NCI-H526 treated with DMSO at 0.1 percent for 48 hours (cell line): Measurements from ENCODE around the gene TPD52L2.
A peak's percentile ranks its signal among the peaks of the same experiment; 100 is the strongest.

Experiments
- DNase-seq: peaks from one replicate; lab custom pipeline; 2025; lab: John Stamatoyannopoulos, UW

The TPD52L2 gene

DNA sequence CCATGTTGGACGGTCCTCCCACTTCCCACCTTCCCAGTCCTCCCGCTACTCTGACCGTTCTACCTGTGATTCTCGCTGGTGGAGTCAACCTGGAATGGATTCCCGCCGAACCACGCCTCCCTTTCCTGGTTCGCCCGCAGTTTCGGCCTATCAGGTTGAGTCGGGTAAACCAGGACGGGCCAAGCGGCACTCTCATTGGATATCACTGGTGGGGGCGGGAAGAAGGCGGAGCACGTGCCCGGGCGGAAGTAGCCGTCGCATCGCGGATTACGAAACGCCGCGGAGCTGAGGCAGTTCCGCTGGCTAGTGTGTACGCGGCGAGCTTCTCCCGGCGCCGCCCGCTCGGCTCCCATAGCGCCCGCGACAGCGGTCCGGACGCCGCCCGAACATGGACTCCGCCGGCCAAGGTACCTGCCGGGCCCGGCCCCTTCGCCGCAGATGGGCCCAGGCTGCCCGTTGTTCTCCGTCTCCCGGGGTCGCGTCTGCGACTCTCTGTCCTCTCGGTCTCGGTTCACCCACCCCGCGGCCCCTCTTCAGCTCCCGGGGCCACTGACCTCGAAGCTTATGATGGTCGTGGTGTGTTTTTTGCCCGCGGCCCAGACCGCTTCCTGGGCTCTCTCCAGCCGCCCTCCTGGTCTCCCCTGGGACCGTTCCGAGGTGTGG, at the start of gene TPD52L2:
Gene TPD52L2 (plus strand): TSS at position 293 of the 663 bp plus-strand sequence. CDS start 96 bp downstream, at position 389.
- peak; percentile 99 for DNase-seq

DNA sequence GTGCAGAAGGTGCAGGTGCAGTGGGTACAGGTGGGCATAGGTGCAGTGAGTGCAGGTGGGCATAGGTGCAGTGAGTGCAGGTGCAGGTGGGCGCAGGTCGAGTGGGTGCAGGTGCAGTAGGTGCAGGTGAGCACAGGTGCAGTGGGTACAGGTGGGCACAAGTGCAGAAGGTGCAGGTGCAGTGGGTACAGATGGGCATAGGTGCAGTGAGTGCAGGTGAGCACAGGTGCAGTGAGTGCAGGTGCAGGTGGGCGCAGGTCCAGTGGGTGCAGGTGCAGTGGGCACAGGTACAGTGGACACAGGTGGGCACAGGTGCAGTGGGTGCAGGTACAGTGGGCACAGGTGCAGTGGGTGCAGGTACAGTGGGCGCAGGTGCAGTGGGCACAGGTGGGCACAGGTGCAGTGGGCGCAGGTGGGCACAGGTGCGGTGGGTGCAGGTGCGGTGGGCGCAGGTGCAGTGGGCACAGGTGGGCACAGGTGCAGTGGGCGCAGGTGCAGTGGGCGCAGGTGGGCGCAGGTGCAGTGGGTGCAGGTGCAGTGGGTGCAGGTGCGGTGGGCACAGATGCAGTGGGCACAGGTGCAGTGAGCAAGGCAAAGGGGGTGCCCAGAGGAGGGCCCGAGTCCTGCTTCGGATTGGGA, 49.3 kb upstream of the TPD52L2 start:
- no peak for DNase-seq

DNA sequence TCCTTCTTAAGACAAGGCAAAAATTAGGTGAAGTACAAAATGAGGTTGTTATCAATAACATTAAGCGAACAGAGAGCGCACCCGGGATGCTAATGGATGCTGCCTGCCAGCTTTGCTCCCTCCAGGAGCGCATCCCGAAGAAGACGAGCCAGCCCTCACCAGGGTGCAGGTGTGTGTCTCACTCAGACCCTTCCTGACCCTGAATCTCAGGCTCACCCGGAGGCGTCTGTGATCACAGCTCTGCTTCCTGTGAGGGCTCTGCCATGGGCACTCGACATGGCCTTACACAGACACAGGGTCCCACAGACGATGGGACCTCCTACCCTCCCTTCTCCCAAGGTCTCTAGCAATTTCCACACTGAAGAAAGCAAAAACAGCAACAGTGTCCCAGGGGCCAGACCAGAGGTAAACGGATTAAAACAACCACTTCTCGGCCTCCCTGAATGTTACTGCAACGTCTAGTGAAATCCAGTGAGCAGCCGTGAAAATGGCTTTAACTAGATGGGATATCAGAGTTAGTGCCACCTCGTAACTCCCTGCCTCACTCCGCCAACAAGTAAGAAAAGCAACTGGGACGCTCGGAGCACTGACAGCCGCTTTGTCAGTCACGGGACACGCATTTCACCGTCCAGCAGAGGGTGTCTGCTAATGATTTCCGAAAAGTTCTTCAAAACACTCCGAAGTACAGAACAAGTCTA, 45.7 kb upstream of the TPD52L2 start:
- no peak for DNase-seq

DNA sequence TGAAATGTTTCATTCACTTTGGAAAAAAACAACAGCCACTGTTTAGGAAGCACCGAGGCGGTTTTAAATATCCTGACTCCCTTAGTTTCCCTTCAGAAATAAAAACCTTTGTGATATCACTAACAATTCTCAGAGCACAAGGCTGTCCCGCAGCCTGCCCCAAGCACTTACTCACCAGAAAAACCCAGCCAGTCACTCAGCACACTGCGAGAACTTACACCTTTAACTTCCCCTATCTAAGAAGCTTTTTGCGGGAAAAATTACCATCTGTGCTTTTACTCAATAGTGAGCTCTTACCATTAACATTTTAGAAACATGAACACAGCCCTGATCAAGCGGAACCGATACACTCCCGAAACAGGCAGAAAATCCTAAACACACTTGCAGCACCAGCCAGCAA, 43.3 kb upstream of the TPD52L2 start:
- DNase-seq, result no peak

DNA sequence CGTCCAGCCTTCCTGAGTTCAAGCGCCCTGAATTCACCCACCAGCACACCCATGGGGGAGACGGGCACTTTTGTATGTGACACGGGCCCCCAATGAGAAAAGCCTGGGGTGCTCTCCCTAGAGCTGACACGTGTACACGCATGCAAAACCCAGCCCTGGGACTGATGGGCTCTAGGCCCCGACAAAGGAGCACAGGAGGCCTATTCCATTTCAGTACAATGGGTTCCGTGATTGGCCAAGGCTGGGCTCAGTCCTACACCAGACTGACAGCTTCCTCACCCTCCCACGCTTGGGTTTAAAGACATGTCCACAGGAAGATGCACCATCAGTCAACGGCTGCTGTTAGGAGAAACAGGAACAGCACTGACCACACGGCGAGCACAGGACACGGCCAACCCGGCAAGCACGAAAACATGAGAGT, 42.8 kb upstream of the TPD52L2 start:
- DNase-seq, result no peak

DNA sequence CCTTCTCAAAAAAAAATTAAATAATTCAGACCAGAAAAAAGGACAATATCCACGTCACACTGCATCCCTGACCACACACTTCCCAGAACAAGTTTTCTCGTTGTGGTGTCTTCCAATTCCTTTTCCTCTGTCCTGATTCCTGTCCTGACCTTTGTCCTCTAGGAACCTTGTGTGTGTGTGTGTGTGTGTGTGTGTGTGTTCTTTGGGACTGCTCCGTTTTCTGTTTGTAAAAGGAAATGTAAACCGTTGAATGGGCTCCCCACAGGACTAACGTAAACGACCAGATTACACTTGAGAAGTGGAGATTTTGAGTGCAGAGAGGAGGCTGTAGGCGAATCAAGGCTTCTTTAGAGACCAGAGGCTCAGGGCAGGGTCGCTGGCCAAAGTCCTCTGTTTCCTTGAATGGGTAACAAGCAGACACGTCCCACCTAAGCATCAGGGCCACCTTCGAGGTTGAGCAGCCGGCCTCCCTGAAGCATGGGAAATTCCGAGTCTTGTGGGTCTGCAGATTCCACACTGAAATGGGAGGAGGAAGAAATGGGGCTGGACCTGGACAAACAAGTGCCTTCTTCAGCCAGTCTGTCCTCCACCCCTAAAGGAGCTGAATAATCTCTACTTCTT, 41.3 kb upstream of the TPD52L2 start:
- no peak for DNase-seq

DNA sequence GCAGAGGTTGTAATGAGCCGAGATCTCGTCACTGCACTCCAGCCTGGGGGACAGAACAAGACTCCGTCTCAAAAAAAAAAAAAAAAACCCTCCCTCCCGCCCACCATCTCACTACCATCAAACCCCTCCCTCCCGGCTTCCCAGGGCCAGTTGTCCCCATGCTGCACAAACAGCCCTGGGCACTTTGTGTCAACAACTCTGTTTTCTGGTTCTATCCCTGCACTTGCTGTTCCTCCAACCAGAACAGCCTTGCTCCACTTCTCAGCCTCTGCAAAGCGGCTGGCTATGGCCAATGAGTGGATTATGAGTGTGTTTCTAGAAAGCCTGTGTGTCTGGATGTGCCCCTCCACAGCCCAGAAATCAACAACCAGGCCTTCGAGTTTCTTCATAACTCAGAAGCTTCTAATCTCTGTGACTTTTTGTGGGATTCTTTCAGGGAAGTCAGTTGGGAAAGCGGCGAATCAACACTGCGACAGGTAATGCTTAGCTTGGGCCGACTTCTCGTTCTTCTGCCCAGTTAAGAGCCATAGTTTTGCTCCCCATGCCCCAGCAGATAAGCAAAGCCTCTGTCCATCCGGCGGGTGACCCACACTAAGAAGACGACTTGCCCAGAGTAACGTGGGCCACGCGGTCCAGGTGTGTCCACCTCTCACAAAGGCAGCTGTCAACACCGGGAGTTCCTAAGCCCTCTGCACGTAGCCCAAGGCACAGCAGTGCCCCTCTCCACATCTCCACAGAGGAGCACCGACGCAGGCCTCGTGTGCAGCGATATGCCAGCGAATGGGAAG, 39.5 kb upstream of the TPD52L2 start:
- no peak for DNase-seq

DNA sequence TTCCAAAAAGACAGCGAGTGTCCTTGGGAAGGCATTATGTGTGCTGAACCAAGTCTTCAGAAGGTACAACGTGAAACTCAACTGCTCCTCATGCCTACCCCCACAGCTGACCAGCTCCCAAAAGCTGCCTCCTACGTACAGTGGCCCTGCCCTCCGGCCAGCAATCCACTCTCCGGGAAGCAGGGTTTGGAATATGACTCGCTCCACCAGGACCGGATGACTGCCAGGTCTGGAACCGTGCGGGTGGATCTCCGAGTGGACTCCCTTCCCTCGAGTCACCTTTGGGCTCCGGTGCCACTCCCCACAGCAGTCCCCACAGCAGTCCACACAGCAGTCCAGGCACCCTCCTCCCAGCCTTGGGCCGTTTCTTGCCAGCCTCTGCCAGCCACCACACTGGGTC, 38.3 kb upstream of the TPD52L2 start:
- no peak for DNase-seq

DNA sequence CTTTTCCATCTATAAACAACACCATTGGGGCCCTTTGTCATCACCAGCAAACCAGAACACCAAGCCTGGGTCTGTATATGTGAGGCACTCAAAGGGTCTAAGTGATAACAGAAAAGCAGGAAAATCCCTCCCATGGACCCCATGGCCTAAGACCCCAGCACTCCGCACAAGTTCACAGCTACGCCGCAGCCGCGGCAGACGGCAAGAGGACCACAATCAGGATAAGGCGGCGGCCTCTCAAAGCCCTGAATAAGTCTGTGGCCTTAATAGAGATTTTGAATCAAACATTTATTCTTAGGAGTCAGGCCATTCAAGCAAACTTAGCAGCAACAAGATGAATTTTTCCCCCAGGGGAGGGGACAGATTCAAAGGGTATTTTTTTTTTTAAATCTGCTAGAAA, 36.9 kb upstream of the TPD52L2 start:
- DNase-seq, result no peak

DNA sequence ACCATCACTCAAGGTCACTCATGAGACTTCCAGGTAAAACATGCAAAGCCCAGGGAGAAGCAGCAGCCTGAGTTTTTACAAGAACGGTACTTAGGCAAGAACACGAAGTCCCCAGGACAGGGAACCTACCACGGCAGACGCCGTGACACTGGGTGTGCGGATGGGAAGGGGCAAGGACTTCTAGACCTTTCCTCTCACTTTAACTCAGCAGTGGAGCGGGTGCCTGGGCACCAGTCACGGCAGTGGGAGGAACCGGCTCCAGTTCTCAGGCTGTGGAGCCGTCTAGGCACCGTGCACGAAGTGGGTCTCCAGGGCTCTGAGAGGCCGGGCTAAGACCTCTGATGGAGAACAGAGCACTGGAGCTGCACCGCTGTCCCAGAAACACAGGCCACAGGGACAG, 36.5 kb upstream of the TPD52L2 start:
- no peak for DNase-seq

DNA sequence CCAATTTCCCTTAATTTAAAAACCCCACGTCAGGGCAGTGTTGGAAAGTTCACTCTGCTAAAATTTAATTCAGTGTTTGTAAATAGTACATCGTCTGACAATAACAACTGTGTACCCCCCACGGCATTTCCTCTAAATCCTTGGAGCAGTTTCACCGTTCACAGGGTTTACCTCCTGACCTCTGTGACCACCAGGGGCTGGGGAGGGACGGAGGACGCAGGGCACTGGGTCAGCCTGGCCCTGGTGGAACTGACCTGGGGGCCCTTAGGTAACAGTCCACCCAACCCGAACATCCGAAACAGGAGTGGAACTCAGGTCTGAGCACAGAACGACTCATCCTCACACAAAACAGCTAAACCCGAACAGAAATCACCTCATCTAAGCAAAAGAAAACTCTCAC, 36.1 kb upstream of the TPD52L2 start:
- DNase-seq, result no peak

DNA sequence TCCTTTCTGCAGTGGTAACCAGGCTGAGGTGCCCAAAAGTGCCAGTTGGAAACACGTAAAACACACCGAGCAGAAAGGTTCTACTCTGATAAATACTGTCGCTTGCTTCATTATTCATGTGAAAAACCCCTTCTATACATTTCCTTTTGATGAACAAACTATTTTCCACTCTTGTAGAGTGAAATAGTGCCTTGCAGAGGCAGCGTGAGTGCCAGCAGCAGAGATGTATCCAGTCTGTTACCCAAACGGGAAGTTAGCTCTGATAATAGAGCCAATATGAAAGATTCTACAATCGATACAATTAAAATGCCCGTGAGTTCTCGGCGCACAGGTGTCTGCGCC, 35.5 kb upstream of the TPD52L2 start:
- no peak for DNase-seq

DNA sequence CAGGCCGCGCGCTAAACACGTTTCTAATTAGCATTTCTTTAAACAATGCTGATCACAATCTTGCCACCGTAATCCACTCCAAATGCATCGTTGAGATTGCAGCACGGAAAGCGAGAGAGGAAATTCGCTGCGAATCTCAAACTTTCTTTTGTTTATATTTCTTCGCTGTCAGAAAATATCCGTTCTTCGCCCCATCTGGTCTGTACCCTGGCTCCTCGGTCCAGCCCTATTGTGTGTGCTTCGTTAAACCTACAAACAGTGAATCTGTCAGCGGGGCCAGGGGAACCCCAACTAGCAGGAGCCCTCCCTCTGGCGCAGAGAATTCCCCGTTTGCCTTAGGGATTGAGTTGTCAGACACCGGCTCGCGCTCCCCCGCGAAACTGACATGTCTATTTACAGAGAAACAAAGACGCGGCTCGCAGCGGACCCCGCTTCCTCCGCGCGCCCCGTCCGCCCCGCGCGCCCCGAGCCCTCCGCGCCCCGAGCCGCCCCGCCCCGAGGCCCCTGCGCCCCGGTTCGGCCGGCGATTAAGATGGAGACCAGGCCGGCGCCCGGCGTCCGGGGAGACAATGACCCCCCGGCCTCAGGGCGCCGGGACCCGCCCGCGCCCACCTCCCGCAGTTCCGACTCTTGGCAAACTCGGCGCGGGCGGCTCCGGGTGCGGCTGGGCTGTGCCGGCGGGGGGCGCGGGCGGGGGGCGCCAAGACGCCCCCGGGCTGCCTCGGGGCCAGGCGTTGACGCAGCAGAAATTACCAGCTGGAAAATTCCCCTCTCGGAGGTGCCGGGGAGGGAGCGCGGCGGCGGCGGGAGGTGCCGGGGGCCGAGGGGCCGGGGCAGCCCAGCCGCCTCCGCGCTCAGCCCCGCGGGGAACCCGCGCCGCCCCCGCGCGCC, 34.9 kb upstream of the TPD52L2 start:
- no peak for DNase-seq

DNA sequence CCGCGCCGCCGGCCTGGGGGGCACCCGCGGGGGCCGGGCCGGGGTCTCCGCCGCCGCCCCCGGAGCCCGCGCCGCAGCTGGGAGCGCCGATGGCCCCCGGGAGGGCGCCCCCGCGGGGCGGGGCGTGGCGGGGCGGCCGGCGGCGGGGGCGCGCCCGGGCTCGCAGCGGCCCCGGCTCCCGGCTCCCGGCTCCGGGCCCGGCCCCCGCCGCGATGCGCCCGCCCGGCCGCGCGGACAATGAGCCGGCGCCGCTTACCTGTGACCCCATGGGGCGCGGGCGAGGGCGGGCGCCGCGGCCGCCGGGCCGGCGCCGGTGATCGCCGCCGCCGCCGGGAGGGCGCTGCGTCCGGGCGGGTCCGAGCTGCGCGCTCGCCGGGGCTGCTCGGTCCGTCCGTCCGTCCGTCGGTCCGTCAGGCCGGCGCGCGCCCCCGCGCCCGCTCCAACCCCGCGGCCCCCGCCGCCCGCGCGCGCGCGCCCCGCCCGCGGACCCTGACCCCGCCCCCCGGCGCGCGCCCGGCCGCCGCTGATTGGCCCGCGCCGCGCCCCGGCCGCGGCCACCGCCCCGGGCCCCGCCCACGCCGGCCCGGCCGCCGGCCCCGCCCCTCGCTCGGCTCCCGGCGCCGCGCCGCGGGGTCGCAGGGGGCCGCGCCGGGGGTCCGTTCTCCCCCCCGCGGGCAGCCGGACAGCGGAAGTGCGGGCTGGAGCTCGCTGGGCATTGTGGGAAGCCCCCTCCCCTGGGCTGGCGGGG, 34.1 kb upstream of the TPD52L2 start, which contains the start of gene ZBTB46:
Gene ZBTB46 (minus strand): TSS at position 424 of the 748 bp plus-strand sequence. CDS start 40,507 bp downstream, outside the sequence.
- no peak for DNase-seq

DNA sequence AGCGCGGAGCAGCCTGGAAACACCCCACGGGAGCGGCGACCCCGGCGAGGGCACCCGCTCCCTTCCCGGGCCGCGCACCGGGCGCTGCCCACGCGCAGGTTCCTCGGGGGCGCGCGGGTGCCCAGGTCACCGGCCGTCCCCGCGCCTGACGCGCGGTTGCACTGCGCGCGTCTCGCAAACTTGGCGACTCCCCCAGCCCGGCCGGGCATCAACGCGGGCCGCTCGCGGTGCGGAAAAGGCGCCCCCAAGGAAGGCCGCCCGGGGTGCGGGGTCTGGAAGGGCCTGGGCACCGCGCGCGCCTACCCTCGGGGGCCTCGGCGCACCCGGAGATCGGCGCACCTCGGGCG, 33.5 kb upstream of the TPD52L2 start:
- no peak for DNase-seq

DNA sequence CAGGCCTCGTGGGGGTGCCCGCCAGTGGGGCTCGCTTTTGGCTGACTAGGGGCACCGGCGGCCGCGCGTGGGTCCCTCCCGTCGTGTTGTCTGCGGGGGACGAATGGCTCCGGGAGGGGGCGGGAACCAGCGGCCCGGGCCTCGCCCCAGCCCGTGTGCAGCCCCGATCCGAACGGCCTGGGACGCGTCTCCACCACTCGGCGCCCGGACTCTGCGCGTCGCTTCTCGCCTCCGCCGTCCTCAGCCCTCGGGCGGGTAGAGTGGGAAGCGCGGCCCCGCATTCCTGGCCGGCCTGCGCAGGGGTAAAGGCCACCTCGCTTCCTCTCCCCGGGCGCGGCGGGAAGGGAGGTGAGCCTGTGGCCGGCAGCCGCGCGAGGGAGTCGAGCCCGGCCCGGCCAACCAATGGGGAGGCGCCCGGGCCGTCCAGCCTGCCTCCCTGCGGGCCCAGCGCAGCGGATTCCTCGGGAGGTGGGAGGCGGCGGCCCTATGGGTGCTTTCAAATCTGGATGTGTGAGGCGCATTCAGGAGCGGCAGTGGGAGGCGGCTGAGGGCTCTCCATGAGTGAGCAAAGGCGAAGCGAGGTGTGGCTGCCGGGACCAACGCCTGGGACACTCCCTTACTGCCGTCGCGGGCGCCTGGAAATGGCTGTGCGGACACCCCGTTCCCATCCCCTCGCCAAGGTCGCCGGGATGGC, 32.9 kb upstream of the TPD52L2 start:
- no peak for DNase-seq

DNA sequence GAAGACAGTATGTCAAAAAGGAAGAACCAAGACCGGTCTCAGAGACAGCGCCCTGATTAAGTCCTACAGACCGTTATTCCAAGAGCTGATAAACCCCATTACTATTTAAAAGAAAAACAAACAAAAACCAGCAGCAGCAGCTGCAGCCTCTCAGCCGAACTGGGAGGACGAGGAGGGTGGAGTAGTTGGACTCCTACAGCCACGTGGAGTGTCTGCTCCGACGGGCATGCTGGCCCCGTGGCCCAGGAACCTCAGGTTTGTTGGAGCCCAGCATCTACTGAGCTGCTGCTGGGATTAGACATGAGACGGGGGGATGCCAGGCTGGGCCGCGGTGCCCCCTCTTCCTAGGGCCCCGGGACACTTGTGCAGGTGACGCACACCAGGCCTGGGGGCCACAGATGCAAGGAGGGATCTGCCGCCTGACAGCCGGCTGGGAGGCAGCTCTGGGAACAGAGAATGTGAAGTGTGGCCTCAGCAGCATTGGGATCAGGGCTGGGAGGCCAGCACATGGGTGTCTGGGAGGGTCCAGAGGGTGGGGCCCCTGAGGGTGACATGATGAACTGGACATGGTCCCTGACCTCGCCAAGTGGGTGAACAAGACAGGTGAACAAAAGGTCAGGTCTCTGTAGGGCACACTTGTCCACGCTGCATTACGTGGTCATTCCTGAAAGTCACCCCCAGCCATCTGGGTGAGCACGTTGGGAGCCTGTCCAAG, 31.1 kb upstream of the TPD52L2 start:
- no peak for DNase-seq

DNA sequence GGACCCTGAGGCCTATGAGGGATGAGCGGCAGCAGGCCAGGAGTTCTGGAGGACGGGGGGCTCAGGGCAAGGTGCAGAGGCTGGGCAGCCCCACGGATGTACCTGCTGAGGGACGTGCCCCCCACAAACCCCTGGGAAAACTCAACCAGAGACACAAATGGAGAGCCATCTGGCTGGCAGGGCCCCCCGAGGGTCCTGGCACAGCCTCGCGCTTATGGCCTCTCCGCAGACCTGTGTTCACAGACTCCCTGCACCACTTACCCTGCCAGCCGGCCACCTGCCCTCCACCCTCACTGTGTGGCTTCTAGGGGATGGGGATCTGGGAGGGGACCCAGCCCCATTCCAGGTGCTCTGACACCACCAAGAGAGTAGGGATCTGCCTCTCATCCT, 30.6 kb upstream of the TPD52L2 start:
- no peak for DNase-seq
